B cell (primary cell): Measurements from ENCODE around the gene TLR8. TPM values are rescaled to one million over a fixed set of nuclear protein-coding genes. Genes with fewer than 3 reads are reported as not detected.
A peak's percentile ranks its signal among the peaks of the same experiment; 100 is the strongest.

ENCODE experiments used
- ATAC-seq: fragments of 200-7000 bp; cut with Tn5 transposase; one replicate; pipeline ENCODE4 v1.10.0; 2021; ENCODE audit warnings: low read depth, mild to moderate bottlenecking, moderate number of reproducible peaks, moderate library complexity
- CTCF ChIA-PET: fragments of 350-600 bp; sonication (Branson Sonifier 250); formaldehyde crosslinking; loops from one replicate; lab custom pipeline; 2021; ENCODE audit warnings: antibody characterized with exemption, inconsistent platforms; lab: Charles Lee
- POLR2A ChIA-PET: fragments of 350-600 bp; sonication (Branson Sonifier 250); formaldehyde crosslinking; loops from one replicate; lab custom pipeline; 2021; ENCODE audit warnings: antibody characterized with exemption; lab: Charles Lee
- DNase-seq: peaks from one replicate; pipeline ENCODE4 v3.0.0; 2013
- H2AFZ ChIP-seq: 2 replicates; pipeline ENCODE4 v1.6.1; 2012; ENCODE audit warnings: mild to moderate bottlenecking, low read depth, low read length; ENCODE audit not compliant: insufficient read depth, poor library complexity, severe bottlenecking
- H3K27ac ChIP-seq, 2 donors: 1 replicate in 1 of 2; 2 replicates in 1 of 2; pipeline ENCODE4 v1.5.1; 2012 to 2013; ENCODE audit warnings: low read length in 2 of 2, mild to moderate bottlenecking in 2 of 2, moderate library complexity in 1 of 2
- H3K27me3 ChIP-seq, 4 experiments: fragments of 200-600 bp in 1 of 4; sonication (generic) in 1 of 4; replicated peaks in 1 of 4; 1 replicate in 2 of 4; 2 replicates in 2 of 4; pipeline versions ENCODE4 v1.6.1 to v1.7.0; 2013 to 2016; ENCODE audit warnings: low read length in 3 of 4, mild to moderate bottlenecking in 2 of 4, mixed read lengths in 1 of 4, moderate library complexity in 1 of 4; ENCODE audit not compliant: insufficient read depth in 4 of 4, control insufficient read depth in 3 of 4; ENCODE audit errors: control extremely low read depth in 1 of 4
- H3K36me3 ChIP-seq, 2 experiments: replicated peaks in 1 of 2; 1 replicate in 1 of 2; 2 replicates in 1 of 2; pipeline versions ENCODE4 v1.6.1 to v1.7.1; 2013; ENCODE audit warnings: low read length in 1 of 2; ENCODE audit not compliant: insufficient read depth in 2 of 2, control insufficient read depth in 1 of 2; ENCODE audit errors: control extremely low read depth in 1 of 2, extremely low read depth in 1 of 2
- H3K4me1 ChIP-seq, 2 donors: fragments of 200-600 bp in 1 of 2; sonication (generic) in 1 of 2; 1 replicate in 1 of 2; 2 replicates in 1 of 2; pipeline versions ENCODE4 v1.5.1 to v1.6.1; 2013 to 2017; ENCODE audit warnings: low read length in 2 of 2; ENCODE audit not compliant: control insufficient read depth in 2 of 2, insufficient read depth in 2 of 2
- H3K4me2 ChIP-seq: replicated peaks from 2 replicates; pipeline ENCODE3; 2012; ENCODE audit warnings: mild to moderate bottlenecking, low read depth, low read length; ENCODE audit not compliant: poor library complexity, severe bottlenecking
- H3K4me3 ChIP-seq, 5 experiments: fragments of 200-600 bp in 1 of 5; sonication (generic) in 1 of 5; 1 replicate in 3 of 5; 2 replicates in 2 of 5; pipeline versions ENCODE4 v1.5.1 to v1.7.0; 2011 to 2016; ENCODE audit warnings: low read length in 4 of 5, mild to moderate bottlenecking in 4 of 5, low read depth in 2 of 5, control low read depth in 1 of 5, moderate library complexity in 1 of 5; ENCODE audit not compliant: insufficient read depth in 1 of 5; ENCODE audit errors: control extremely low read depth in 1 of 5, extremely low read depth in 1 of 5
- H3K79me2 ChIP-seq: fragments of 200-600 bp; sonication (generic); one replicate; pipeline ENCODE4 v1.6.0; 2016; ENCODE audit warnings: low read length; ENCODE audit not compliant: control insufficient read depth, insufficient read depth
- H3K9ac ChIP-seq: fragments of 200-600 bp; sonication (generic); 2 replicates; pipeline ENCODE4 v1.6.1; 2017; ENCODE audit warnings: mild to moderate bottlenecking, low read length, moderate library complexity
- H3K9me3 ChIP-seq, 3 donors: one replicate each; pipeline versions ENCODE4 v1.6.1 to v1.7.1; 2013; ENCODE audit warnings: low read length in 2 of 3; ENCODE audit not compliant: control insufficient read depth in 2 of 3, insufficient read depth in 1 of 3; ENCODE audit errors: control extremely low read depth in 1 of 3
- H4K20me1 ChIP-seq: 2 replicates; pipeline ENCODE4 v1.6.0; 2012; ENCODE audit warnings: mild to moderate bottlenecking, low read length; ENCODE audit not compliant: insufficient read depth, control insufficient read depth, poor library complexity, severe bottlenecking
- H3K27ac Mint-ChIP-seq: one replicate; pipeline ENCODE4 v1.8.0; 2021; ENCODE audit warnings: mixed read lengths
- H3K27me3 Mint-ChIP-seq: one replicate; pipeline ENCODE4 v1.8.0; 2021; ENCODE audit warnings: mixed read lengths
- H3K4me1 Mint-ChIP-seq: one replicate; pipeline ENCODE4 v1.8.0; 2021; ENCODE audit warnings: mixed read lengths
- H3K4me3 Mint-ChIP-seq: one replicate; pipeline ENCODE4 v1.8.0; 2021; ENCODE audit warnings: mixed read lengths
- H3K9me3 Mint-ChIP-seq: one replicate; pipeline ENCODE4 v1.8.0; 2022; ENCODE audit warnings: mixed read lengths; ENCODE audit not compliant: insufficient read depth
- CTCF ChIP-seq: fragments of 200-600 bp; IDR thresholded peaks from one replicate; pipeline ENCODE4 v1.8.0; 2022; ENCODE audit warnings: antibody characterized with exemption, mild to moderate bottlenecking
- EZH2 ChIP-seq: IDR thresholded peaks from 2 replicates; pipeline ENCODE4 v1.6.1; 2012; ENCODE audit warnings: borderline replicate concordance, low read depth, mild to moderate bottlenecking, moderate library complexity, low read length; ENCODE audit not compliant: insufficient read depth, poor library complexity, severe bottlenecking
- WGBS: methylation state at CpG from one replicate; pipeline ENCODE4 v1.1.5; 2013; ENCODE audit warnings: missing lambda C conversion rate; ENCODE audit not compliant: insufficient coverage; 5-methylcytosine and 5-hydroxymethylcytosine counted together
- intact Hi-C: fragments of 100-400 bp; cut with micrococcal nuclease; formaldehyde crosslinking; loops from one replicate; pipeline ENCODE4 v1.10.0; 2022
- polyA plus RNA-seq: library from polyadenylated mRNA; depleted of rRNA; stranded (reverse); fragments of >200 nt; gene quantifications from 2 replicates; pipeline ENCODE4 v1.2.3, GENCODE V29; 2012
- total RNA-seq, 2 donors: library from RNA; stranded (reverse); fragments of 120-200 nt in 1 of 2; gene quantifications; 1 replicate in 1 of 2; 2 replicates in 1 of 2; pipeline versions ENCODE4 v1.2.3 to v1.2.4, GENCODE V29; 2013 to 2022

Gene TLR8
- total and polyA plus RNA-seq, 2 donors (not counting 1 experiment from before 2014, with no cell fraction given) = 0.19 to 0.39 TPM

- no peaks in the 10 kb centered on the region for H3K9me3 Mint-ChIP-seq
- peaks cover 85 to 91% of the 10 kb centered on the region in 2 donors for H3K4me1 ChIP-seq
- no CpG with 5 or more reads among the region's 8 CpGs for WGBS
These were observed 50.5 kb downstream of the TLR8 start for GRCh38 chrX:12956704-12957534.

More at GRCh38 chrX:12956704-12957534, 50.5 kb downstream of the TLR8 start:
- Histone ChIP-seq H3K9me3 (no peaks in the 10 kb centered on the region), H3K4me3 (peak overlapping the region; percentile 33 to 52 (median 38)), H3K27ac (peak overlapping the region; percentile 95), H3K27me3 (no peaks in the 10 kb centered on the region), H3K4me2 (peak overlapping the region; percentile 79), H3K9ac (peak overlapping the region; percentile 52), H3K79me2 (peaks cover 44% of the 10 kb centered on the region), H4K20me1 (no peaks in the 10 kb centered on the region), H3K36me3 (no peaks in the 10 kb centered on the region), H2AFZ (no peak overlapping the region)
- CTCF ChIA-PET = interaction anchor here (0.6 to 4.8 kb wide), 10 partner anchors 10 to 531 kb away, joined by 3 to 35 read pairs (median 8); partner anchors contain the start of gene TMSB4X
- POLR2A ChIA-PET = interaction anchor here (0.8 to 6.7 kb wide), 4 partner anchors 16 to 125 kb away, joined by 3 to 136 read pairs (median 5); partner anchors contain the start of gene TMSB4X
- Mint-ChIP-seq H3K4me3 (peak overlapping the region; percentile 90), H3K27me3 (no peaks in the 10 kb centered on the region), H3K4me1 (peaks cover 70% of the 10 kb centered on the region), H3K27ac (peak overlapping the region; percentile 98)
- ATAC-seq (peak; percentile 73), DNase-seq (peak; percentile 84)
- TF ChIP-seq EZH2 = no peak
- no peak for TF ChIP-seq CTCF
- intact Hi-C loops = loop anchor here (1.0 kb wide), 1 partner anchor 16 kb away; no protein-coding TSS in a partner anchor
